Right lobe of liver (tissue), 6 donors: ENCODE data around the gene ZNF474. TPM values are rescaled to one million over a fixed set of nuclear protein-coding genes. Genes with fewer than 3 reads are reported as not detected.

Source experiments
- ATAC-seq, 4 donors: fragments of 200-7000 bp; cut with Tn5 transposase; one replicate each; pipeline ENCODE4 v1.9.1; 2020; ENCODE audit warnings: mild to moderate bottlenecking in 4 of 4, moderate library complexity in 4 of 4
- DNase-seq, 3 donors: peaks; one replicate each; pipeline ENCODE4 v3.0.0-alpha.2; 2020
- H3K27ac ChIP-seq, 3 donors: fragments of 200-600 bp; one replicate each; pipeline ENCODE4 v1.8.0; 2022
- H3K27me3 ChIP-seq, 2 donors: fragments of 200-600 bp; one replicate each; pipeline ENCODE4 v1.8.0; 2022
- H3K36me3 ChIP-seq, 4 donors: fragments of 200-600 bp; sonication (generic) in 1 of 4; one replicate each; pipeline versions ENCODE4 v1.5.1 to v1.8.0; 2017 to 2022; ENCODE audit warnings: control low read depth in 1 of 4
- H3K4me1 ChIP-seq, 4 donors: fragments of 200-600 bp; sonication (generic) in 1 of 4; one replicate each; pipeline versions ENCODE4 v1.5.1 to v1.8.0; 2017 to 2022; ENCODE audit warnings: control low read depth in 1 of 4
- H3K4me3 ChIP-seq, 3 donors: fragments of 200-600 bp; one replicate each; pipeline ENCODE4 v1.8.0; 2022
- H3K9me3 ChIP-seq, 4 donors: fragments of 200-600 bp; sonication (generic) in 1 of 4; one replicate each; pipeline versions ENCODE4 v1.5.1 to v1.8.0; 2017 to 2022; ENCODE audit warnings: control low read depth in 1 of 4
- CTCF ChIP-seq, 4 donors: fragments of 200-600 bp in 3 of 4; fragments of 450-650 bp in 1 of 4; IDR thresholded peaks; one replicate each; pipeline versions ENCODE4 v1.5.1 to v1.8.0; 2016 to 2022; ENCODE audit warnings: antibody characterized with exemption in 4 of 4, mild to moderate bottlenecking in 2 of 4
- POLR2A ChIP-seq: fragments of 450-650 bp; IDR thresholded peaks from one replicate; pipeline ENCODE4 v1.6.1; 2017; ENCODE audit warnings: antibody characterized with exemption, mild to moderate bottlenecking
- WGBS: methylation state at CpG from one replicate; pipeline ENCODE4 v1.1.6; 2018; ENCODE audit warnings: low coverage, low lambda C conversion rate; ENCODE audit not compliant: insufficient coverage; ENCODE audit errors: missing lambda C conversion rate; 5-methylcytosine and 5-hydroxymethylcytosine counted together
- intact Hi-C, 2 donors: fragments of 100-400 bp; cut with DNase I; formaldehyde crosslinking; loops; one replicate each; pipeline versions ENCODE4 v1.11.2 to v1.14.1; 2022
- total RNA-seq, 6 experiments: library from RNA; depleted of rRNA in 2 of 6; stranded (reverse); fragments of >200 nt in 2 of 6; fragmentation: NEBNext Ultra II Directional in 3 of 6; extraction: Animal tissue kit (Norgen Biotek cat#: 25700) in 3 of 6; gene quantifications; one replicate each; pipeline versions ENCODE4 v1.1.0 to v1.2.4, GENCODE V29; 2016 to 2023
- donor health status: DM: no; HTN: yes; CAD: no.
- donor health status: DM: no; HTN: no; CAD: no.
- donor health status: DM: no; HTN: no; CAD: no.
- donor health status: DM: no; HTN: yes; CAD: no.
- donor health status: DM: no; HTN: yes; CAD: no.

The ZNF474 gene
- total RNA-seq, 6 experiments from 2014 or later: 0.12 TPM; not detected in 5

GRCh38 chr5:122182491-122182921 lies 53.2 kb downstream of the ZNF474 start:
- no peaks in the 10 kb centered on the region for H3K27me3 ChIP-seq
- no peak for ATAC-seq
- H3K4me1 ChIP-seq: no peaks in the 10 kb centered on the region
- intact Hi-C loops: no loop called here
- no peaks in the 10 kb centered on the region for H3K9me3 ChIP-seq
- TF ChIP-seq POLR2A (no peak), CTCF (IDR thresholded peaks at IDR 0.05) (no peak)
- no peak for DNase-seq
- H3K36me3 ChIP-seq: no peaks in the 10 kb centered on the region
- H3K27ac ChIP-seq: no peak overlapping the region
- no peak overlapping the region for H3K4me3 ChIP-seq
- 52% methylated on average over 7 of the region's 7 CpGs for WGBS

- H3K9me3 ChIP-seq: no peaks in the 10 kb centered on the region
- TF ChIP-seq POLR2A: no peak
- TF ChIP-seq CTCF (IDR thresholded peaks at IDR 0.05): no peak
- no peak overlapping the region for H3K27ac ChIP-seq
- WGBS: 40% methylated on average over 7 of the region's 7 CpGs
- intact Hi-C loops: no loop called here
- ATAC-seq (peak in 1 of 4 donors; percentile 28), DNase-seq (no peak)
- H3K4me1 ChIP-seq: no peaks in the 10 kb centered on the region
- no peaks in the 10 kb centered on the region for H3K27me3 ChIP-seq
- no peaks in the 10 kb centered on the region for H3K36me3 ChIP-seq
- no peak overlapping the region for H3K4me3 ChIP-seq
These were observed 53.9 kb downstream of the ZNF474 start for GRCh38 chr5:122183098-122183787.

DNA sequence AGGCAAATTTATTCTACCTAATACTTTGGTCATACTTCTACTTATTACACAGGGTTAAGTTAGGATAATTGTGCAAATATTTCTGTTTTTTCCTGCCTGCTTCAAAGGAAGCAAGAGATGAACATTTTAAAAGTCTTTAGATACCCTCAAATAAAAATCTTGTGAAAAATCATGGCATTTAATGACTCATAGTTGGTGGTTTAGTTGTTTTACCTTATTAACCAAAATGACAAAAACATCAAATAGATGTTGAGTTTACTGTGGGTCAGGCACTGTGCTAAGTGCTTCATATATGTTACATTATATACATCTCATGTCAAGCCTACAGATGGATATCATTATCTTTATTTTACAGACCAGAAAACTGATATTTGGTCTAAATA lies 54.4 kb downstream of the ZNF474 start:
- no peak overlapping the region for H3K4me3 ChIP-seq
- ATAC-seq (no peak), DNase-seq (no peak)
- H3K9me3 ChIP-seq: no peaks in the 10 kb centered on the region
- H3K27ac ChIP-seq: no peak overlapping the region
- TF ChIP-seq POLR2A (no peak), CTCF (IDR thresholded peaks at IDR 0.05) (no peak)
- no peaks in the 10 kb centered on the region for H3K27me3 ChIP-seq
- H3K4me1 ChIP-seq: no peaks in the 10 kb centered on the region
- H3K36me3 ChIP-seq: no peaks in the 10 kb centered on the region
- intact Hi-C loops: no loop called here

GRCh38 chr5:122184676-122185255 lies 55.4 kb downstream of the ZNF474 start:
- no peak overlapping the region for H3K27ac ChIP-seq
- 77% methylated on average over 5 of the region's 5 CpGs for WGBS
- ATAC-seq (no peak), DNase-seq (no peak)
- no peak overlapping the region for H3K4me3 ChIP-seq
- no peaks in the 10 kb centered on the region for H3K9me3 ChIP-seq
- no peak for TF ChIP-seq CTCF (IDR thresholded peaks at IDR 0.05)
- no peak for TF ChIP-seq POLR2A
- no peaks in the 10 kb centered on the region for H3K27me3 ChIP-seq
- intact Hi-C loops: no loop called here
- H3K4me1 ChIP-seq: no peaks in the 10 kb centered on the region
- H3K36me3 ChIP-seq: no peaks in the 10 kb centered on the region
